ENCODE results near the gene DYRK1A.

DYRK1A gene

GRCh38 chr21:37370152-37371040 is 3.8 kb downstream of the DYRK1A start:
- no peak for TF ChIP-seq POLR2A (IDR thresholded peaks at IDR 0.05; ENCODE audit: low read length)
- no peak for TF ChIP-seq GATA1 (IDR thresholded peaks at IDR 0.05; ENCODE audit: low read depth, low read length)
- DNase-seq: peak; percentile 49 to 60

DNA sequence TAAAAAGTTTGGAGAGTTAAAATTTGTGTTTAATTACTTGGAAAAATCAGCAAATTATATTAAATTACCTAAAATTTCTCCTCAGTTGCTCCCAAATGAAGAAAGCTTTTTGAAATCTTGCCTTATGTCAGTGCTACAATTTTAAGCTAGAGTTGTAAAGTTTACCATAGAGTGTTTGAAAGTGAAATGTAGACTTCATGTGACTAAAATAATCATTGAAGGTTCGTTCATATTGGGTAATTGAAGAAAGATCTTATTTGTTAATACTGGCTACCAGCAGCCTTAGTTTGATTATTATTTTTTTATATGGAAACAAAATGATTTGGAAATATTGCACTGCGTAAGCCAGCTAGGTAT is 4.4 kb downstream of the DYRK1A start:
- TF ChIP-seq GATA1 (IDR thresholded peaks at IDR 0.05; ENCODE audit: low read depth, low read length) (no peak), POLR2A (IDR thresholded peaks at IDR 0.05; ENCODE audit: low read length) (no peak)
- DNase-seq: no peak

- DNase-seq: peak in 1 of 2 experiments; percentile 15
- TF ChIP-seq POLR2A (IDR thresholded peaks at IDR 0.05; ENCODE audit: low read length): no peak
- TF ChIP-seq GATA1 (IDR thresholded peaks at IDR 0.05; ENCODE audit: low read depth, low read length): no peak
Measured at GRCh38 chr21:37372127-37372731, 5.7 kb downstream of the DYRK1A start.

DNA sequence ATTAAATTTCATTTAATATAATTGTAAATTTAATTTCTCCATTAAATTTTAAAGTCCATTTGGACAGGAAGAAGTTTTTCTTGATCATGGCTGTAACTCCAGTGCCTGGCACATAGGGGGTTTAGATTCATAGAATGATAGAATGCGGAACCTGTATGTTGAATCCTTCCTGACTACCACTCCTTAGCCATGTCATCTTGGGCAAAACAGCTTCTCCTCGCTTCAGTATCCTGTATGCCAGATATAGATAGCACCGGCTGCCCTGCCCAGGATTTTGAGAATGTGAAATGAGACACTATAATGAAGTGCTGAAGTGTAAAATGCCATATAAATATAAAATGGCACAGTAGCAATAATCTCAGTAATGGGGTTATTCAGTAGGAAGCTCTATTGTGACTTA is 6.4 kb downstream of the DYRK1A start:
- DNase-seq: peak; percentile 65 to 69
- TF ChIP-seq POLR2A (IDR thresholded peaks at IDR 0.05; ENCODE audit: low read length): no peak
- no peak for TF ChIP-seq GATA1 (IDR thresholded peaks at IDR 0.05; ENCODE audit: low read depth, low read length)

- no peak for DNase-seq
- TF ChIP-seq POLR2A (IDR thresholded peaks at IDR 0.05; ENCODE audit: low read length) (no peak), GATA1 (IDR thresholded peaks at IDR 0.05; ENCODE audit: low read depth, low read length) (no peak)
Measured at GRCh38 chr21:37373539-37373938, 7.0 kb downstream of the DYRK1A start.

- no peak for TF ChIP-seq POLR2A (IDR thresholded peaks at IDR 0.05; ENCODE audit: low read length)
- TF ChIP-seq GATA1 (IDR thresholded peaks at IDR 0.05; ENCODE audit: low read depth, low read length): no peak
- DNase-seq: no peak
Measured at GRCh38 chr21:37374027-37374426, 7.5 kb downstream of the DYRK1A start.

DNA sequence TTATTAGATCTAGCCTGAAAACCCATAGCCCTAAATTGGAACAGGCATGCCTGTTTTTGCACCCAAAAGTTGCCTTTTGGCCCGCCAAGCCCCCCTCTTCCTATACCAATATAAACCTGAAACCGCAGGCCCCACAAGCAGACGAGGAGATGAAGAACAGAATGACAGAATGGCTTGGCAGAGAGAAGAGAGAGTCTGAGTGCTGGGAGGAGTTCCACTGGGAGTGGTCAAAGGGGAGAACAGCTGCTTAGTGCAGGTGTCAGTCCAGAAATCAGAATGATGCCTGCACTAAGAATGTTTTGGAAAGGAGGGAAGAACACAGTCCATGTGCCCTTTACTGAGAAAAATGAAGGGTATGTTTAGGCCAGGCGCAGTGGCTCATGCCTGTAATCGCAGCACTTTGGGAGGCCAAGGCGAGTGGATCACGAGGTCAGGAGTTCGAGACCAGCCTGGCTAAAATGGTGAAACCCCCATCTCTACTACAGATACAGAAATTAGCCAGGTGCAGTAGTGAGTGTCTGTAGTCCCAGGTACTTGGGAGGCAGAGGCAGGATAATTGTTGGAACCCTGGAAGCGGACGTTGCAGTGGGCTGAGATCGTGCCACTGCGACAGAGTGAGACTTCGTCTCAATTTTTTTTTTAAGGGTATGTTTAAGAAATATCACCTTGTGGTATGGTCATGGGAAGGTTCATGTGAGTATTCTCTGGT is 9.4 kb downstream of the DYRK1A start:
- DNase-seq: no peak
- TF ChIP-seq GATA1 (IDR thresholded peaks at IDR 0.05; ENCODE audit: low read depth, low read length) (no peak), POLR2A (IDR thresholded peaks at IDR 0.05; ENCODE audit: low read length) (no peak)

- TF ChIP-seq POLR2A (IDR thresholded peaks at IDR 0.05; ENCODE audit: low read length) (no peak), GATA1 (IDR thresholded peaks at IDR 0.05; ENCODE audit: low read depth, low read length) (no peak)
- DNase-seq: peak; percentile 24 to 27
Measured at GRCh38 chr21:37378700-37379139, 12.1 kb downstream of the DYRK1A start.

GRCh38 chr21:37380349-37381323 is 14.1 kb downstream of the DYRK1A start:
- no peak for DNase-seq
- no peak for TF ChIP-seq POLR2A (IDR thresholded peaks at IDR 0.05; ENCODE audit: low read length)
- TF ChIP-seq GATA1 (IDR thresholded peaks at IDR 0.05; ENCODE audit: low read depth, low read length): no peak

GRCh38 chr21:37381883-37382585 is 15.5 kb downstream of the DYRK1A start:
- TF ChIP-seq POLR2A (IDR thresholded peaks at IDR 0.05; ENCODE audit: low read length): no peak
- no peak for TF ChIP-seq GATA1 (IDR thresholded peaks at IDR 0.05; ENCODE audit: low read depth, low read length)
- no peak for DNase-seq

DNA sequence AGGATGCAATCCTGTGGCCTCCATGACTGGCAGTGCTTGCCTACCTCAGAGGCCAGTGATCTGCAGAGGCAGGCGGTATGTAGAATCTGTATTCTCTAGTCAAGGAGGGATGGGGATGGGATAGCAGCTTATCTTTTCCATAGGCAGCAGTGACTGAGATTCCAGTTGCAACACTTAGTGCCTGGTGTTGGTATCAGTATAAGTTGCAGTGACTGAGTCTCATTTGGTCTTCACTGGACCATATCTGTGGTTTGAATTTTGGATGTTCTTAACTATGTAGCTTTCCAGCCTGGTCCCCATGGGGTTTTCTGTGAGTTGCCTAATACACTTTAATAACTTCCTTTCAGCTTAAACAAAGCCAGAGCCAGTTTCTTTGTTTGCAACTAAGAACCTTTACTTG is 16.5 kb downstream of the DYRK1A start:
- peak; percentile 42 to 57 for DNase-seq
- TF ChIP-seq GATA1 (IDR thresholded peaks at IDR 0.05; ENCODE audit: low read depth, low read length) (no peak), POLR2A (IDR thresholded peaks at IDR 0.05; ENCODE audit: low read length) (no peak)

GRCh38 chr21:37383784-37384311 is 17.3 kb downstream of the DYRK1A start:
- no peak for DNase-seq
- no peak for TF ChIP-seq POLR2A (IDR thresholded peaks at IDR 0.05; ENCODE audit: low read length)

Data from erythroblast (primary cell).